Liver (tissue), 9 donors: ENCODE results near the gene IL17RD. TPM values are rescaled to one million over a fixed set of nuclear protein-coding genes. Genes with fewer than 3 reads are reported as not detected.

Experiments used
- DNase-seq: peaks from one replicate; pipeline ENCODE4 v3.0.0-alpha.2; 2017; ENCODE audit warnings: low spot score
- H3K27ac ChIP-seq, 2 donors: one replicate each; pipeline ENCODE4 v1.7.0; 2013; ENCODE audit warnings: inconsistent platforms in 2 of 2, low read length in 2 of 2, control low read depth in 1 of 2, low read depth in 1 of 2, mild to moderate bottlenecking in 1 of 2
- H3K27me3 ChIP-seq, 4 donors: one replicate each; pipeline versions ENCODE4 v1.6.1 to v1.7.0; 2013; ENCODE audit warnings: low read length in 3 of 4, inconsistent platforms in 1 of 4, mild to moderate bottlenecking in 1 of 4, moderate library complexity in 1 of 4; ENCODE audit not compliant: control insufficient read depth in 4 of 4, insufficient read depth in 4 of 4
- H3K36me3 ChIP-seq, 4 donors: one replicate each; pipeline versions ENCODE4 v1.6.1 to v1.7.0; 2013; ENCODE audit warnings: low read length in 3 of 4, mild to moderate bottlenecking in 3 of 4, low read depth in 1 of 4, moderate library complexity in 1 of 4; ENCODE audit not compliant: control insufficient read depth in 4 of 4, insufficient read depth in 3 of 4
- H3K4me1 ChIP-seq, 4 donors: one replicate each; pipeline versions ENCODE4 v1.6.1 to v1.7.0; 2013; ENCODE audit warnings: low read length in 3 of 4, mild to moderate bottlenecking in 3 of 4, moderate library complexity in 1 of 4; ENCODE audit not compliant: control insufficient read depth in 4 of 4, insufficient read depth in 4 of 4
- H3K4me3 ChIP-seq, 3 donors: one replicate each; pipeline versions ENCODE4 v1.6.1 to v1.7.0; 2013; ENCODE audit warnings: low read length in 3 of 3, control low read depth in 1 of 3, low read depth in 1 of 3, mild to moderate bottlenecking in 1 of 3
- H3K9ac ChIP-seq, 2 donors: one replicate each; pipeline ENCODE4 v1.7.0; 2013; ENCODE audit warnings: low read length in 2 of 2, mild to moderate bottlenecking in 2 of 2, moderate library complexity in 2 of 2, control low read depth in 1 of 2, low read depth in 1 of 2
- H3K9me3 ChIP-seq, 4 donors: one replicate each; pipeline versions ENCODE4 v1.6.1 to v1.7.0; 2013; ENCODE audit warnings: low read length in 3 of 4; ENCODE audit not compliant: control insufficient read depth in 4 of 4
- CTCF ChIP-seq: fragments of 150-350 bp; IDR thresholded peaks from 2 replicates; pipeline ENCODE4 v1.5.1; 2017; ENCODE audit warnings: improper control_type of control experiment, low read depth, low read length; ENCODE audit not compliant: missing input control
- EGR1 ChIP-seq, 2 donors: IDR thresholded peaks; 2 replicates each; pipeline ENCODE4 v1.6.1; 2016 to 2018; ENCODE audit warnings: antibody characterized with exemption in 2 of 2, low read depth in 2 of 2
- NR2F2 ChIP-seq: IDR thresholded peaks from 2 replicates; pipeline ENCODE4 v1.6.1; 2016; ENCODE audit warnings: antibody characterized with exemption
- REST ChIP-seq: IDR thresholded peaks from 2 replicates; pipeline ENCODE4 v1.6.1; 2016; ENCODE audit warnings: antibody characterized with exemption, mild to moderate bottlenecking
- TAF1 ChIP-seq: conservative IDR thresholded peaks from 2 replicates; pipeline ENCODE4 v1.6.1; 2016; ENCODE audit warnings: antibody characterized with exemption, mild to moderate bottlenecking
- YY1 ChIP-seq: IDR thresholded peaks from 2 replicates; pipeline ENCODE4 v1.6.1; 2016; ENCODE audit warnings: antibody characterized with exemption, mild to moderate bottlenecking
- WGBS: extraction: QIAGEN DNeasy Blood & Tissue Kit; methylation state at CpG from one replicate; pipeline ENCODE4 v1.1.7; 2013; 5-methylcytosine and 5-hydroxymethylcytosine counted together
- polyA plus RNA-seq, 2 donors: library from polyadenylated mRNA; stranded (reverse) in 1 of 2; unstranded in 1 of 2; fragments of 200-250 nt in 1 of 2; fragments of >200 nt in 1 of 2; fragmentation: Nextera tagmentation in 1 of 2; extraction: Ambion mirVana in 1 of 2; gene quantifications; one replicate each; pipeline versions ENCODE4 v1.2.1 to v1.2.3, GENCODE V29; 2013 to 2015
- total RNA-seq, 2 donors: library from RNA; depleted of rRNA; stranded (reverse); fragments of >200 nt; gene quantifications; one replicate each; pipeline ENCODE4 v1.2.3, GENCODE V29; 2014
- donor health status: healthy.
- donor health status: healthy.
- donor health status: healthy.
- donor health status: healthy.
- donor health status: healthy.

IL17RD gene
- total and polyA plus RNA-seq, 4 donors = 0.09 to 0.67 (median 0.32) TPM

GRCh38 chr3:57140894-57141293 is 24.3 kb downstream of the IL17RD start (continued):
- TF ChIP-seq REST = no peak

- no peaks in the 10 kb centered on the region for H3K27me3 ChIP-seq
- H3K9me3 ChIP-seq = no peaks in the 10 kb centered on the region
- H3K4me1 ChIP-seq = no peaks in the 10 kb centered on the region
- H3K27ac ChIP-seq = no peak overlapping the region
- H3K4me3 ChIP-seq = no peak overlapping the region
- no peak for DNase-seq
- no peak for TF ChIP-seq CTCF
- no peak for TF ChIP-seq TAF1
- no peak for TF ChIP-seq YY1
- TF ChIP-seq EGR1 (IDR thresholded peaks at IDR 0.05; ENCODE audit: low read depth in 2 of 2) = no peak
- no peak overlapping the region for H3K9ac ChIP-seq
- 70% methylated on average over 5 of the region's 5 CpGs for WGBS
- H3K36me3 ChIP-seq = no peaks in the 10 kb centered on the region
Observed at GRCh38 chr3:57135964-57136719, 29.0 kb downstream of the IL17RD start.

GRCh38 chr3:57133157-57133556 is 32.0 kb downstream of the IL17RD start:
- Histone ChIP-seq H3K36me3 (no peaks in the 10 kb centered on the region), H3K9me3 (no peaks in the 10 kb centered on the region), H3K27ac (no peak overlapping the region), H3K4me1 (no peaks in the 10 kb centered on the region), H3K27me3 (no peaks in the 10 kb centered on the region), H3K9ac (no peak overlapping the region), H3K4me3 (no peak overlapping the region)
- DNase-seq = no peak
- 82% methylated on average over 4 of the region's 4 CpGs for WGBS
- no peak for TF ChIP-seq NR2F2
- TF ChIP-seq REST = no peak
